Colon (tissue), 2 donors: Measurements from ENCODE around the gene CGB1.
"Not testable (repeated sequence)": the region's sequence is repeated elsewhere in the genome, so short reads cannot be mapped to it uniquely, and the experiment has no call there.

Experiments used
- FAIRE-seq: peaks from 2 replicates; lab custom pipeline; 2012; peaks lifted over from hg19 to GRCh38; lab: Jason Lieb, UNC
- donor health status: control.
- donor health status: control.

The CGB1 gene

GRCh38 chr19:49057636-49058234, 21.0 kb upstream of the CGB1 start, which contains the start of gene CGB7:
CGB7 (minus strand) TSS chr19:49057749; CDS start chr19:49055375, 2,374 bp downstream.
- no peak for FAIRE-seq

- not testable (repeated sequence) for FAIRE-seq
Observed at GRCh38 chr19:49056902-49057596, 20.4 kb upstream of the CGB1 start.

- no peak for FAIRE-seq
Observed at GRCh38 chr19:49056101-49056901, 19.6 kb upstream of the CGB1 start.

- FAIRE-seq, result not testable (repeated sequence)
Observed at GRCh38 chr19:49050376-49051033, 13.8 kb upstream of the CGB1 start.

- FAIRE-seq, result not testable (repeated sequence)
Observed at GRCh38 chr19:49049834-49050233, 13.1 kb upstream of the CGB1 start.

GRCh38 chr19:49049011-49049410, 12.3 kb upstream of the CGB1 start, which contains the start of gene CGB8:
CGB8 (minus strand) TSS chr19:49049111; CDS start chr19:49048739, 372 bp downstream.
- not testable (repeated sequence) for FAIRE-seq

- not testable (repeated sequence) for FAIRE-seq
Observed at GRCh38 chr19:49043548-49043947, 6.9 kb upstream of the CGB1 start, which contains the start of gene CGB5. CGB5 (plus strand) TSS chr19:49043848; CDS start chr19:49044210, 362 bp downstream.

- not testable (repeated sequence) for FAIRE-seq
Observed at GRCh38 chr19:49042666-49043065, 6.0 kb upstream of the CGB1 start.

GRCh38 chr19:49042177-49042576, 5.5 kb upstream of the CGB1 start:
- no peak for FAIRE-seq

- not testable (repeated sequence) for FAIRE-seq
Observed at GRCh38 chr19:49039736-49040135, 3.0 kb upstream of the CGB1 start.

GRCh38 chr19:49038557-49039276, 2.0 kb upstream of the CGB1 start:
- FAIRE-seq, result not testable (repeated sequence)

- not testable (repeated sequence) for FAIRE-seq
Observed at GRCh38 chr19:49038111-49038510, 1.4 kb upstream of the CGB1 start.

- not testable (repeated sequence) for FAIRE-seq
Observed at GRCh38 chr19:49031642-49032301, 4.9 kb downstream of the CGB1 start, which contains the start of gene CGB2. CGB2 (plus strand) TSS chr19:49031890; CDS start chr19:49032096, 206 bp downstream.

- not testable (repeated sequence) for FAIRE-seq
Observed at GRCh38 chr19:49030323-49030722, 6.4 kb downstream of the CGB1 start.

GRCh38 chr19:49029749-49030148, 6.9 kb downstream of the CGB1 start:
- not testable (repeated sequence) for FAIRE-seq

GRCh38 chr19:49028686-49029085, 8.0 kb downstream of the CGB1 start:
- not testable (repeated sequence) for FAIRE-seq

GRCh38 chr19:49025599-49025998, 11.1 kb downstream of the CGB1 start:
- not testable (repeated sequence) for FAIRE-seq

- not testable (repeated sequence) for FAIRE-seq
Observed at GRCh38 chr19:49025088-49025487, 11.6 kb downstream of the CGB1 start.

- FAIRE-seq, result not testable (repeated sequence)
Observed at GRCh38 chr19:49024233-49024632, 12.5 kb downstream of the CGB1 start, which contains the start of gene CGB3. CGB3 (minus strand) TSS chr19:49024333; CDS start chr19:49023971, 362 bp downstream.

GRCh38 chr19:49022116-49022515, 14.6 kb downstream of the CGB1 start:
- no peak for FAIRE-seq
